Measurements from ENCODE around the gene NAA38.

Gene NAA38

DNA sequence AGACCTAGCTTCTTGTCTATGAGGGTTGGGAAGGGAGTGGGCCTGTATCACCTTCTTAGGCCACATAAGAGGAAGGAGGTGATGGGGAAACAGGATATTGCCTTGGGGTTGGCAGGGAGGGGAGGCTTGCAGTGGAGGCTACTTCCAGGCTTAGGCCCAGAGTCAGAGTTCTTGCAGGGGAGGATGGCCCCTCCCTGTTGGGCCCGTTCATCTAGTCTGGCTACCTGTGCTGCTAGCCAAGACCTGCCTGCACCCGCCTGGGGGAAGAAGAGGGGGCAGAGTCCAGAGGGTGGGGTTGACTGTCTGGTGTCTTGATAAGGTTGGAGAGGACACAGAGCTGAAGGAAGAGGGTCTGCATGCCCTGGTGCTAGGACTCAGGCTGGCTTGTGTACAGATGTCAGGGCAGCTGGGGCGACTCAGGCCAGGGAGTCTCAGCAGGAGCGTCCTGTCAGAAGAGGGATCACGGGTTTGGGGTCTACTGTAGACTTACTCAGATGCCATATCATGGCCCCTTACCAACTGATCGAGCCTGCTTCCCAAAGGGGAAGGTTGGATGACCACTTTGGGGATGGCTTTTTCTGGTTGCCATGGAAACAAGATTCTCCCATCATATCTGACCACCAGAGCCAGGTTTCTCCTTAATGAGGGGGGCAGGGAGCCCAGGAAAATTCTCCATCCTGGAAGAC is 18.0 kb downstream of the NAA38 start:
- DNase-seq, result no peak

DNA sequence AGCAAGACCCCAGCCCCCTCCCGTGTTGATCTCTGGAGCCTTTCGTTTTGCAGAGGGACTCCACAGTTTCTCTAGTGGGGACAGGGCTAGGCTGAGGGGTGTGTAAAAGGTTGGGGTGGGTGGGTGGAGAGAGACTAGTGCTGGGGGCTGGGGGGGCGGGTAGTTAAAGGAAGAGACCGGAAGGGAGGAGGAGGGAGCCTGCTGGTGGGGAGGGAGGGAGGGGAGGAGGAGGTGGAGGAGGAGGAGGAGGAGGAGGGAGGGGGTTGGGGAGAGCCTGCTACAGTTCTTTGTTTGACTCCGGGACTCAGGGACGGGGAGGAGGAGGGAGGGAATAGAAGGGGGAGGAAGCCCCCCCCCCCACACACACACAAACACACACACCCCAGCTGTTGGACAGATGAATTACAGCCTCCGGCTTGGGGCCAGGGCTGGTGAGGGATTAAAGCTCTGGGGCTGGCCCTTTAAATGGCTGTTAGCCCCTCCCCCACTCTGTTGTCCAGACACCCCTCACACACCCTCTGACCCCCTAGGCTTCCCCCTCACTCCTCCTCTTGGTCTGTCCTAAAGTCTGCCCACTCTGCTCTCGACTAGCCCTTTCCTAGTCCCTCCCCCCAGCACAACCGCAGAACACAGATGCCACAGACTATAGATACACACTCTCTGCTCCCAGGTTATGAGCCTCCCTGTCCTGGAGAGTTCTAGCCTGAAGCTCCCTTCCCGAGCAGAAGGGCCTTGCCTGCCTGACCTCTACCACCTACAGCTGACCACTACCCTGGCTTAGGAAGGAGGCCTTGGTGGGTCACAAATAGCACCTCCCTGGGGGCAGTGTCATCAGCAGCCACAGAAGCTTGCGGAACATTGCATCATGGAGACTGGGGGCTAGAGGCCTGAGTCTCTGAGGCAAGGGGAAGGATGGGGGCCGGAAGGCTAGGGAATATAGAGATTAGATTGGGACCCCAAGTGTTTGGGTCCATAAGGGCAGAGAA is 19.0 kb downstream of the NAA38 start:
- DNase-seq, result peak; percentile 40

DNA sequence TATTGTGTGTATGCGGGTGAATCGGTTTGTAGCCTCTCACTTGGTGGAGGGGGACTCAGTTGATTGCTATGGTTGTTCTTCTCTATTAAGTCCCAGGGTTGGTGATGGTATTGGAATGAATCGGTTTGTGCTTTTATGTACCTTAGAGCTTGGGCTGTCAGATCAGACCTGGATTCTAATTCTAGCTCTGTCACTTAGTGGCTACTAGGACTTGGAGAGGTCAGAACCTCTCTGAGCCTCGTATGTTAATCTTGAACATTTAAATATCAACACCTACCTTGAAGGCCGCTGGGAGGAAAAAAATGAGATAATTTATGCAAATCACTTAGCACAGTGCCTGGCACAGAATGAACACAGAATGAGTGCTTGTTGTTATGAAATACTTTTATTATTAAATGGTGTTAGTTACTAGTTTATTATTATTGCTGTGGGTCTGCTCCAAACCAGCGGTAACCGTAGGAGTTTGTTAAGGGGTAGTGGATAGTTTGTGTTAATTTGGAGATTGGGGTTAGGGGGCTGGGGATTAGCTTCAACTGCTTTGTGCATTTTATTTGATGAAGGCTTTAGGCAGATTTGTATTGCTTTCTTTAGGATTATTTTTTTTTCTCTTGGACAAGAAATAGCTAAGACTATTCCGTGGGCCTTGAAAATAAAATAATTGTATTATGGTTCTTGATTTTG is 19.8 kb downstream of the NAA38 start:
- DNase-seq, result peak; percentile 63

GRCh38 chr17:7836596-7837407 is 20.6 kb downstream of the NAA38 start:
- peak; percentile 98 for DNase-seq

DNA sequence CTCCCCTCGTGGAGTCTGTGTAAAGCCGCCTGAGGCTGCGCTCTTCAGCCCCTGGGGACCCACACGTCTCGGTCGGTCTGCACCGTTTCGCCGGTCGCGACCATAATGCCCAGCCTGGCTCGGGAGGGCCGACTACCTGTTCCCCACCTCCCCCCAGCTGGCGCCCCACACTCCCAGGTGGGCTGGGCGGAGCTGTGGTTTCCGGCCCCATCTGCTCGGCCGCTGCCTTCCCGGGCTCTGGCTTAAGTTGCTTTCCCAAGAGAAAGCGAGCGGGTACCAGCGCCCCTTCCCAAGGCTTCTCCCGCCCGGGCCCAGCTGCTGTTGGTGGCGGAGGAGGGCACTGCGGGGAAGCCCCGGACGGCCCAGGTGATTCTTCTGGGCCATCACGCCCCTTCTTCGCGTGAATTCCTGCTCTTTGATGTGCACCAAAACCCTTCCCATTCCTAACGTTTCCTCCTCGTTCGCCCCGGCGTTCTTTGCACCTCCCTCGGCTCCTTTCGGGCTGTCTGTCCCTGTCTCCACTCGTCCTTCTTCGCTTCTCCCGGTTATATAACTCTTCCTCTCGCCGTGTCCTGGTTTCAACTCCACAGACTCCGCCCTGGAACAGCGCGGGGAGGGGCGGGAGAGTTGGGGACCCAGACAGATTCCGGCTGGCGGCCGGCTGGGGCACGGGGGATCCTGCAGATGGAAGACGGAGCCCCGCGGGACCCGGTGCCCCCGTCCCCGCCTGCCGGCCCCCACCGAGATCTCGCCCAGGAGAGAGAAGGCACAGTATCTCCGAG is 21.4 kb downstream of the NAA38 start:
- no peak for DNase-seq

- DNase-seq, result peak; percentile 94
Observed at GRCh38 chr17:7834957-7835813, 22.2 kb downstream of the NAA38 start.

GRCh38 chr17:7834542-7834956 is 22.8 kb downstream of the NAA38 start:
- no peak for DNase-seq

- peak; percentile 77 for DNase-seq
Observed at GRCh38 chr17:7833795-7834541, 23.4 kb downstream of the NAA38 start, which contains the start of gene KDM6B. KDM6B (plus strand) TSS chr17:7834217; CDS start chr17:7845555, 11,338 bp downstream.

GRCh38 chr17:7833011-7833794 is 24.2 kb downstream of the NAA38 start:
- DNase-seq, result no peak

DNA sequence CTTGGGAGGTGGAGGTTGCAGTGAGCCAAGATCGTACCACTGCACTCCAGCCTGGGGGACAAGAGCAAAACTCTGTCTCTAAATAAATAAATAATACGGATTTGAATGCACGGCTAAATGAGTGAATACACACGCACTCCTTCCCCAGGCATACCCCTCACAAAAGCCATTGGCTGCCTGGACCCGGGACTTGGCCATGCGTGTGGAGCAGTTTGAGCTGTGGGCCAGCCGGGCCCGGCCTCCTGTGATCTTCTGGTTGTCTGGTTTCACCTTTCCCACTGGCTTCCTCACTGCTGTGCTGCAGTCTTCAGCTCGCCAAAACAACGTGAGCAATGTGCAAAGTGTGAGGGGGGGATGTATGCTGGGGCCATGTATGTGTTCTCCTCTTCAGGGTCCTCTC is 24.9 kb downstream of the NAA38 start:
- DNase-seq, result no peak

DNA sequence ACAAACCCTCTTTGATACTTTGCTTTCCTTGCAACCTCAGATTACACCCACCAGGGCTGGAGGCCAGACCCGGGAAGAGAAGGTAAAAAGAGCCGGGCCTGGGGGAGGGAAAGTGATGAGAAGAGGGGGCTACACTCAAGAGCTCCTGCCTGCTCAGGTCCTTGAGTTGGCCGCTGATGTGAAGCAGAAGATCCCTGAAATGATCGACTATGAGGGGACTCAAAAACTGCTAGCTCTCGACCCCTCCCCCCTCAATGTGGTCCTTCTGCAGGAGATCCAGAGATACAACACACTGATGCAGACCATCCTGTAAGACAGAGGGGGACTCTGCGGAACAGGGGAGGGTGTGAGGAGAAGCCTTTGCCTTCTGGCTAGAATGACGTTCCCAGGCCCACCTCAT is 26.1 kb downstream of the NAA38 start:
- DNase-seq, result no peak

DNA sequence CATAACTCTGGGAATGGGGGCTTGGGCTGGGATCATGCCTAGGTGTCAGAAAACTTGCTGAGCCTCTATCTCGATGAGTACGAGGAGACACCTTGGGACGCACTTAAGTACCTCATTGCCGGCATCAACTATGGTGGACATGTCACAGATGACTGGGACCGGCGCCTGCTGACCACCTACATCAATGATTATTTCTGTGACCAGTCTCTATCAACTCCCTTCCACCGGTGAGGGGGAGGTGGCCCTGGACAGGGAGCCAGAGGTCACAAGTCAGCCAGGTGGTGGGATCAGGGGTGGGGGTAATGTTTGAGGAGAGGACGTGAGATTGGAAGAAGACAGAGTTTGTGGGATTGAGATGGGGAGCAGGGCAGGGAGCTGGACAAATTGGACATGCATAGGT is 26.7 kb downstream of the NAA38 start:
- DNase-seq, result no peak

GRCh38 chr17:7825206-7825990 is 32.0 kb downstream of the NAA38 start:
- no peak for DNase-seq

DNA sequence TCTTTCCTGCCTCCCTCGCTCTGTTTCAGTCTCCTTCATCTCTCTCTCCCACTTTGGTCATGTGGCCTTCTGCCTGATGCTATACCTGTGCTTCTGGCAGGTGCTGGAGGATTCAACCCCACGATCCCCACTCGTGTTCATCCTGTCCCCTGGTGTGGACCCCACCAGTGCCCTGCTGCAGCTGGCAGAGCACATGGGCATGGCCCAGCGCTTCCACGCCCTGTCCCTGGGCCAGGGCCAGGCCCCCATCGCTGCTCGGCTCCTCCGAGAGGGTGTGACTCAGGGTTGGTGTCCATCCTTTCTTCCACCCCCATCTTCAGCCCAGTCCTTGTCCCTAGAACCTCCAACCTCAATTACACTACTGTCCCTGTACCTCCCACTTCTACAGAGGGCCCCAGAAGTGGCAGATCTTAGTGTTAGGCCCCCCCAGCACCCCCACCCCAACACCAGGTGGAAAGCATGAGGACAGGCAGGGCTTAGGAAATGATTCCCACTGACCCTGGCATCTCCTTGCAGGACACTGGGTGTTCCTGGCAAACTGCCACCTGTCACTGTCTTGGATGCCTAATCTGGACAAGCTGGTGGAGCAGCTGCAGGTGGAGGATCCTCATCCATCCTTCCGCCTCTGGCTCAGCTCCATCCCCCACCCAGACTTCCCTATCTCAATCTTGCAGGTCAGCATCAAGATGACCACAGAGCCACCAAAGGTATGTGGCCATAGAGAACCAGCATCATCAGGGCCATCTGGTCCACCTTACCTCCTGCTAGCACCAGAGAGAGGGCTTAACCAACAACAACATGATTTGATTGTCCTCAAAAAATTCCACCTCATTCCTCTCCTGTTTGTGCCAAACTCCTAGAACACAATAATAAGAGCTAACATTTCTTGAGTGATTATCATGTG is 33.1 kb downstream of the NAA38 start:
- DNase-seq, result no peak

- DNase-seq, result no peak
Observed at GRCh38 chr17:7823581-7824001, 33.8 kb downstream of the NAA38 start.

GRCh38 chr17:7822126-7822525 is 35.2 kb downstream of the NAA38 start:
- no peak for DNase-seq

GRCh38 chr17:7820231-7820630 is 37.1 kb downstream of the NAA38 start:
- no peak for DNase-seq
